ENCODE data around the gene CHKB.

CHKB gene

DNA sequence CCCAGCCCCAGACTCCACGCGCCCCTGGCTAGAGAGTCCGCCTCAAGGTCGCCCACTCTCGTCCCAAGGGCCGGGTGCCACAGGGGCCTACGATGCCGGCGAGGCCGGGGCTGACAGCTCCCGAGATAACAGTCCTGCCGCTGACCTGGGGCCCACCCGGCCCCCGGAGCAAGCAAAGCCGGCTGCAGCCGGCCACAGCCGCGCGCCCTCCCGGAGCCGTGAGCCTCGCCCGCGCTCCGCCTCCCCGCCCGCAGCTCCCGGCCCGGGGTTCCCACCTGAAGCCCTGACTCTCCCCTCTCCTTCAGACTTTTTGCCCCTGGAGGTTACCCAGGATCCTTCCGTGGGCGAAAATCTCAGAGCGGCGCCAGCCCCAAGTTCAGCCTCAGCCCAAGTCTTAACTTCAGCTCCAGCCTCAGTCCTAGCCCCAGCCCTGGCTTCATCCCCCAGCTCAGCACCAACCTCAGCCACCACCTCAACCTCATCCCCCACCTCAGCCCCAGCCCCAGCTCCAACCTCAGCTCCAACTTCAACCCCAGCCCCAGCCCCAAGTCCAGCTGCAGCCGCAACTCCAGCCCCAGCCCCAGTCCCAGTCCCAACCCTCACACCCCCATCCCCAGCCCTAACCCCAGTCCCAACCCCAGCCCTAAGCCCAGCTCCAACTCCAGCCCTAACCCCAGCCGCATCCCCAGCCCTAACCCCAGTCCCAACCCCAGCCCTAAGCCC, 35.2 kb downstream of the CHKB start:
- no peak for DNase-seq

DNA sequence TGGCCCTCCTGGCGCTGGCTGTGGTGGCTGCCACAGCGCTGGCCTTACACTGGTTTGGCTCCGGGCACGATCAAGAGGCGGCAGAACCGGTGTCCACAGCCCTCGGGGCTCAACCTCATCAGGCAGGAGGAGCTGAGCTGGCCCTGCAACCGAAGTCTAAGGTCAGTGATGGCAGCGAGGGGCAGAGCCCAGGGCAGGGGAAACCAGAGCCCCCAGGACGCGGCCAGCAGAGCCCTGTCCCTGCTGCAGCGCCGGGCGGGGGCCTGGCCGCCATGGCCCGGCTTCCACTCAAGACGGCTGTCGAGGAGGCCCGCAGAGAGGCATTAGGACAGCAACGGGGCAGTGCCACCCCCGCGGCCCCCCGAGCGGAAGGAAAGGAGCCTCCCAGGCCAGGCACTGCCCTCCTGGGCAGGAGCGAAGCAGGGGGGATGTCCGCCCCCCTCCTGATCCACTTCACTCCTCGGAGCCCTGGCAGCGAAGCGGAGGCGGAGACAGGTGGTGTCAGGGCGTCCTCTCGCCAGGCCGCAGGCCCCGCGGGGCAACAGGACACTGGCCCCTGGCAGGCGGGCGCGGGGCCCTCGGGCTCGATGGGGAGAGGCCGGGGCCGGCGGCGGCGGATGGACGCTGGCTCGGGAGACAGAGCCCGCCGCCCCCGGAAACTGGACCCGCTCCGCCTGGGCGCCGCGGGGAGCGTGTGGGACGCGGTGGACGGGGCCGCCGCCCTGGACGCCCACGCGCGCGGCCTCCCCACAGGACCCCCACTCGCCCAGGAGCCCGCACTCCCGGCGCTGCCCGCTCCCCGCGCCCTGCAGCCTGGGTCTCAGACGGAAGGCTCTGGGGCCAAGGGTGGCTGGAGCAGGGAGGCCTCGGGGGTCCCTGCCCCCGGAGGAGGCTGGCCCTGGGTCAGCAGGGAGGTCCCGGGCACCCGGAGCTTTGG, 36.1 kb downstream of the CHKB start:
- no peak for DNase-seq

- DNase-seq = peak in 1 of 5 experiments; percentile 76
These were observed 36.9 kb downstream of the CHKB start, which contains the start of gene KLHDC7B for GRCh38 chr22:50545522-50546325. Gene KLHDC7B (plus strand): TSS chr22:50545899. CDS start chr22:50546244, 345 bp downstream.

GRCh38 chr22:50544746-50545253, 37.8 kb downstream of the CHKB start:
- peak in 1 of 5 experiments; percentile 83 for DNase-seq

DNA sequence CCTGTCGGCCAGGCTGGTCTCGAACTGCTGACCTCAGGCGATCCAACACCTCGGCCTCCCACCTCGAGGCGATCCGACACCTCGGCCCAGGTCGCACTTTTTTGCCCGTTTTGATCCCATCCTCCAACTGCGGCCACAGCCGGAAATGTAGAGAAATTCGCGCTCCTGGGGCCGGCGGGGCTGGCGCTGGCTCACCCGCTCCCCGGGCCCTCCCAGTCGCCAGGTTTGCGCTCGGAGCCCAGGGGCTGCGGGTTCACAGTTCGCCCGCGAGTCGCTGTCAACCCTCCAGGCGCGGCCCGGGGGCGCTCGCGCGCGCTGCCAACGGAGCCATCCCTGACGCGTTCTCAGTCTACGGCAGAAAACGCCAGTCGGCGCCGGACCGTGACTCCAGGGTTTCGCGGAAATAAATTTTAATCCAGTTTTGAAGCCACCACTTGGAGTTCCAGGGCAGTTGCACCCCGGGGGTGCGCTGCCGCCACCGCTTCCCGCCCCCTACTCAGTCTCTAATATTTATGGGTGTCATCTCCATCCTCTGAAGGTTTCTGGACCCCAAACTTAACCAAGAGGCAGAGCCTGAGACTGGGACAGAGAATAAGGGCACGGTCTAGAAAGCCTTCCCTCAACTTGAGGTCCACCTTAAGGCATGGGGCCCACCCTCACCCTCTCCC, 38.4 kb downstream of the CHKB start:
- DNase-seq = peak; percentile 58 to 83 (median 75)

DNA sequence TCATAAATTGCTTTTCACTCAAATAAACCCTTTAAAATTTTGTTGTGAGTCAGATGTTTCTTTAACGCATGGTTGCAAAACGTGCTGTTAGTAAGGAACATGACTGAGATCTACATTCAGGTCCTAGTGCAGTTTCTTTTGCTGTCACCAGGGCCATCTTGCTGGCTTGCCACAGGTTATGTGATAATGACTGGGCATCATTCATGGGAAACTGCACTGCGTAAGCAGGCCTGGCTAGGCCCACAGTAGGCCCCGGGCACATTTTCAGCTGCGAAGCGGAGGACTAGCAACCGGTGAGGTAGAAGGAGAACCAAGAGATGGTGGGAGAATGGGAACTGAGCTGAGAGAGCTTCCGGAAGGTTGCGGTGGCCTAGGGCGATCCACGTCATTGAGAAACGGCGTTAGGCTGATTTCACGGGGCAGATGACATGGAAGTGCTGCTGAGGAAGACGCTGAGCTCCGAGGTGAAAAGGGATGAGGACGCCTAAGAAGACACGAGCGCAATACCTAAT, 40.2 kb downstream of the CHKB start:
- DNase-seq = peak in 1 of 5 experiments; percentile 91

DNA sequence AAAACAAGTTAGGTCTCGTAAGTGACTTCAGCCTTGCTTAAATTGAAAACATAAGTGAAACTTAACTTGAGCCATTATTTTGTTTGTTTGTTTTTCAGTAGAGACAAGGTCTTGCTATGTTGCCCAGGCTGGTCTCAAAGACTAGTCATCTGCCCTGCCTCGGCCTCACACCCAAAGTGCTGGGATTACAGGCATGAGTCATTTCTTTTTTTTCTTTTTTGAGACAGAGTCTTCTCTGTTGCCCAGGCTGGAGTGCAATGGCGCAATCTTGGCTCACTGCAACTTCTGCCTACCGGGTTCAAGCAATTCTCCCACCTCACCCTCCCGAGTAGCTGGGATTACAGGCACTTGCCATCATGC, 41.0 kb downstream of the CHKB start:
- DNase-seq = peak in 1 of 5 experiments; percentile 70

GRCh38 chr22:50540381-50540780, 42.3 kb downstream of the CHKB start:
- DNase-seq = no peak

GRCh38 chr22:50537765-50538164, 44.9 kb downstream of the CHKB start:
- DNase-seq = no peak

DNA sequence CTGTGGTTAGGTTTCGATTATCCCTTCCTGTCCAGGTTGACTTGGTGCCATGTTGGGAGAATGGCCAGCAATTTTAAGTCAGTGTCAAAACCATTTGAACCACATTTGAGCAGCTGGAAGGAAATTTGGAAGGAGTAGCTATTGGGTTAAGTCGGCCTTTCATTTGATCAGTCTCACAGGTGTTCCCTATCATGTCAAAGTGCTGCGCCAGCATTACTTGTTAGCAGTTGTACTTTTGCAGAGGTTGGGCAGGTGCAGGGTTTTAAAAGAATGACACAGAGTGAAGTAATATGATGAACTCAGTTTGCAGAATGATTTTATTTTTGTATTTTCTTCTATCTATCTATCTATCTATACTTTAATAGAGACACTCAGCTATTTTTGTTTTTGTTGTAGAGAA, 46.4 kb downstream of the CHKB start:
- no peak for DNase-seq

DNA sequence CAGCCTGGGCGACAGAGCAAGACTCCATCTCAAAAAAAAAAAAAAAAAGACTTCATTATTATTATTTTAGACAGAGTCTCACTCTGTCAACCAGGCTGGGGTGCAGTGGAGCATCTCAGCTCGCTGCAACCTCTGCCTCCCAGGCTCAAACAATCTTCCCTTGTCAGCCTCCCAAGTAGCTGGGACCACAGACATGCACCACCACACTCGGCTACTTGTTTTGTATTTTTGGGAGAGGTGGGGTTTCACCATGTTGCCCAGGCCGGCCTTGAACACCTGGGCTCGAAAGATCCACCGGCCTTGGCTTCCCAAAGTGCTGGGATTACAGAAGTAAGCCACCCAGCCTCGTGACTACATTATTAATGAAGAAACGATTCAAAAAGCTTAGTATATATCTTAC, 47.5 kb downstream of the CHKB start:
- DNase-seq = no peak

GRCh38 chr22:50533856-50534711, 48.6 kb downstream of the CHKB start:
- peak in 1 of 5 experiments; percentile 18 for DNase-seq

- DNase-seq = no peak
These were observed 49.5 kb downstream of the CHKB start for GRCh38 chr22:50532824-50533796.

DNA sequence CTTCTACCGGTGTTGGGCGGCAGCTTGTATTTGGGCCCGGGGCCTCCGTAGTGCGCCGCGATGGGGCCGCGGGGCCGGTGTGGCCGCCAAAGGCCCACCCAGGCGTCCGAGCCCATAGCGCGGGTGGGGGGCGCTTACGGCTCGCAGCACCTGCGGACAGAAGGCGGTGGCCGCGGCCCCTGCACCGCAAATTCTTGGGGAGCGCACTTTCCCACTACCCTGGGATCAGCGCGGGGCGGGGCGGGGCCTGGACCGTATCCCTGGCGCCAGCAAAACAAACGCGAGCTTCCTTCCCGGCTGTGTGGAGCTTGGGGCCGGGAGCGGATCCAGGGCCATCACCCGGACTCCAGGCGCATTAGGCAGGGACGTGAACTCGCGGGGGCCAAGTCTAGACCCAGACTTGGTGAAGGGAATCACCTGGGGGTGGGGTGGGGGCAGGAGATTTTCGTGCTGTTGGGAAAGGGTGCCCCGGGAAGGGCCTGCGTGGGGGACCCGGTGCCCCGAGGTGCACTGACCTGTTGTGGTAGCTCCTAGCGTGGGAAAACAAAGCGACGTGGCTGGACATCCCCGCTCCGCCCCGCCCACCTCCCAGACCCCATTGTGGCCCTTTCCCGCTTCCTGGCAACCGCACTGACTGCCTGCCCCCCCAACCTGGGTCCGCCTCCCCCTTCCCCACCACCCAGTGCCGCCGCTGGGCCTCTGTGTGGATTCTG, 50.5 kb downstream of the CHKB start:
- peak in 1 of 5 experiments; percentile 13 for DNase-seq

DNA sequence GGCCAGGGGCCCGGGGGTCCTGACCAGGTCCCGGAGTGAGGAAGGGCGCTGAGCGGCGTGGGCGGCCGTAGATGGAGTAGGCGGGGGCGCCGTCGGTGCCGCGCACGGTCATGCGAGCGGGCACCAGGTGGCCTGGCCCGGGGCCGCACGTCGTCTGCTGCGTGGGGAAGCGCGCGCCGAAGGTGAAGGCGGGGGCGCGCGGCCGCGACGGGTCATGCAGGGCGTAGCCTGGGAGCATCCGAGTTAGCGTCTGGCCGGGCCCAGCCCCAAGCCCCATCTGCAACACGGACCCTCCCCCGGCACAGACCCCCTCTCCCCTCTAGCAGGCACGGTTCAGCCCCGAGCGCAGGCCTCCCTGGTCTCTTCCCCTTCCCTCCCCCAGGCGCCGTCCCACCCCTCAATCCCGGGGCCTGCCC, 51.1 kb downstream of the CHKB start:
- DNase-seq = peak in 4 of 5 experiments; percentile 46 to 87 (median 56)

GRCh38 chr22:50530877-50531545, 51.6 kb downstream of the CHKB start:
- DNase-seq = peak; percentile 44 to 93 (median 69)

- DNase-seq = no peak
These were observed 52.1 kb downstream of the CHKB start for GRCh38 chr22:50530580-50530876.

DNA sequence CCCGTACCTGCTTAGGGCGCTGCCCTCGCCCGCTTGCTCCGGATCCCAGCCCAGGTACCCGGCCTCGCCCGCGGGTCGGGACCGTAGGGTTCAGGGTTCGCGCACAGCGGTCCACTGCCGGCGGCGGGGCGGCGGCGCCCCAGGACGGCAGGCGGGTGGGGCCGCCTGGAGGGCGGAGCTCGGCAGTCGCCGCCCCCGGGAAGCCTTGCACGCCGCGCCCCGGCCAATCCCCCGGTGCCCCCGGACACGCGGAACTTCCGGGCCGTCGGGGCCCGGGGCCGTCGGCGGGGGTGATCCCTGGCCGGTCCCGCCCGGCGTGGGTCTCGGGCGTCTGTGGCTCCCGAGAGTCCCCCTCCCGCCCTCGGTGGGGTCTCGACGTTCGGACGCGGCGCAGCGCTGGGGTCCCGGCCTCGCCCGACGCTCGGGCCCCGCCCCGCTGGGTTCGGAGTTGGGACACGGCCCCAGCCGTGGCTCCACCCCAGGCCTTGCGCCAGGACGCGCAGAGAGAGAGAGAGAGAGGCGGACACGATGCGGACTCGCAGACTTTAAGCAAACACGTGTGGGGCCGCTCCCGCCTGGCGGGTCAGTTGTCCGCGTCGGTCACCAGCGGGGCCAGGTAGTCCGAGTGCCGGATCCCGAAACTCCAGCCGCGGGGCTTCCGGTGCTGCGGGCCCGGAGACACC, 52.6 kb downstream of the CHKB start, which contains the start of gene TYMP:
Gene TYMP, minus strand, starts transcription at position 116 of the 683 bp plus-strand sequence. CDS start 303 bp downstream, outside the sequence.
- peak; percentile 47 to 83 (median 58) for DNase-seq

Measured in T-helper 2 cell (primary cell).